GM15510 (cell line): ENCODE data around the gene LHX6.

ENCODE experiments used
- POLR2A ChIP-seq: IDR thresholded peaks from 3 replicates; pipeline ENCODE4 v1.6.1; 2011; ENCODE audit warnings: borderline replicate concordance; ENCODE audit not compliant: insufficient read length; ENCODE audit errors: extremely low read depth

LHX6 gene

GRCh38 chr9:122158202-122158601, 70.6 kb downstream of the LHX6 start:
- TF ChIP-seq POLR2A, result no peak

GRCh38 chr9:122155796-122156195, 73.0 kb downstream of the LHX6 start:
- no peak for TF ChIP-seq POLR2A
